HCT116 (cell line): Measurements from ENCODE around the gene DCAF17. TPM values are rescaled to one million over a fixed set of nuclear protein-coding genes. Genes with fewer than 3 reads are reported as not detected.
"Not testable (repeated sequence)": the region's sequence is repeated elsewhere in the genome, so short reads cannot be mapped to it uniquely, and the experiment has no call there.

Experiments used
- ATAC-seq: fragments of 200-7000 bp; cut with Tn5 transposase; 2 replicates; pipeline ENCODE4 v1.9.1; 2020; ENCODE audit warnings: mild to moderate bottlenecking, moderate library complexity
- BruUV-seq: library from RNA; stranded (reverse); fragments of 400-500 nt; replicated peaks from 2 replicates; lab custom pipeline; 2021; lab: Mats Ljungman, UMichigan
- CTCF ChIA-PET: fragments of 300-600 bp; sonication (Branson Sonifier 250); formaldehyde crosslinking; loops from one replicate; lab custom pipeline; 2021; ENCODE audit warnings: antibody characterized with exemption; lab: Charles Lee
- POLR2A ChIA-PET: fragments of 300-600, 350-600 bp; sonication (Branson Sonifier 250); formaldehyde crosslinking; loops from one replicate; lab custom pipeline; 2021; ENCODE audit warnings: antibody characterized with exemption; lab: Charles Lee
- RAD21 ChIA-PET, 2 experiments: fragments of 300-600 bp; sonication (Branson Sonifier 250); formaldehyde crosslinking; loops; one replicate each; lab custom pipeline; 2023; ENCODE audit warnings: low total read pairs in 2 of 2; ENCODE audit not compliant: uncharacterized antibody in 2 of 2, unreplicated experiment in 2 of 2, low non-redundant PET in 1 of 2; lab: Charles Lee
- DNase-seq: peaks from one replicate; pipeline ENCODE4 v3.0.0-alpha.2; 2010; ENCODE audit warnings: low read depth, low spot score
- H2AFZ ChIP-seq: fragments of 200-600 bp; shearing (Covaris generic), sonication (generic); 2 replicates; pipeline ENCODE4 v1.6.1; 2017; ENCODE audit warnings: low read depth, mixed run types, mixed read lengths, antibody characterized with exemption, low read length; ENCODE audit not compliant: poor library complexity, severe bottlenecking
- H3K27ac ChIP-seq: 2 replicates; pipeline ENCODE4 v1.5.1; 2012; ENCODE audit warnings: low read depth, low read length
- H3K27me3 ChIP-seq: fragments of 200-600 bp; sonication (generic); 2 replicates; pipeline ENCODE4 v1.6.1; 2016; ENCODE audit warnings: mixed run types, low read length, mixed read lengths; ENCODE audit not compliant: insufficient read depth
- H3K36me3 ChIP-seq, 2 experiments: fragments of 200-500 bp in 1 of 2; fragments of 200-600 bp in 1 of 2; sonication (Bioruptor generic) in 1 of 2; sonication (generic) in 1 of 2; 2 replicates each; pipeline versions ENCODE4 v1.5.1 to v1.6.1; 2014 to 2016; ENCODE audit warnings: low read length in 2 of 2, inconsistent platforms in 1 of 2, mixed read lengths in 1 of 2, mixed run types in 1 of 2; ENCODE audit not compliant: insufficient read depth in 2 of 2, control insufficient read depth in 1 of 2
- H3K4me1 ChIP-seq, 2 experiments: fragments of 200-600 bp in 1 of 2; sonication (generic) in 1 of 2; 2 replicates each; pipeline versions ENCODE4 v1.5.1 to v1.6.1; 2012 to 2017; ENCODE audit warnings: low read length in 2 of 2, inconsistent platforms in 1 of 2, mild to moderate bottlenecking in 1 of 2, mixed read lengths in 1 of 2, mixed run types in 1 of 2, moderate library complexity in 1 of 2; ENCODE audit not compliant: insufficient read depth in 2 of 2, control insufficient read depth in 1 of 2
- H3K4me2 ChIP-seq: fragments of 200-600 bp; sonication (generic); 2 replicates; pipeline ENCODE4 v1.6.1; 2017; ENCODE audit warnings: mixed run types, low read length, mixed read lengths
- H3K4me3 ChIP-seq, 2 experiments: fragments of 200-600 bp in 1 of 2; sonication (generic) in 1 of 2; replicated peaks in 1 of 2; 2 replicates each; pipeline ENCODE4 v1.5.1; 2011 to 2016; ENCODE audit warnings: low read length in 2 of 2, control low read depth in 1 of 2, low read depth in 1 of 2, mild to moderate bottlenecking in 1 of 2, mixed read lengths in 1 of 2, mixed run types in 1 of 2
- H3K79me2 ChIP-seq: fragments of 200-600 bp; sonication (generic); 2 replicates; pipeline ENCODE4 v1.6.1; 2017; ENCODE audit warnings: mild to moderate bottlenecking, mixed run types, low read length, moderate library complexity, mixed read lengths; ENCODE audit not compliant: insufficient read depth
- H3K9ac ChIP-seq: fragments of 200-600 bp; sonication (generic); 2 replicates; pipeline ENCODE4 v1.6.1; 2016; ENCODE audit warnings: low read length, mixed read lengths
- H3K9me2 ChIP-seq: fragments of 200-600 bp; sonication (generic), shearing (Covaris generic); 2 replicates; pipeline ENCODE4 v1.6.1; 2017; ENCODE audit warnings: mixed run types, mild to moderate bottlenecking, moderate library complexity; ENCODE audit not compliant: insufficient read depth
- H3K9me3 ChIP-seq, 2 experiments: fragments of 200-500 bp in 1 of 2; fragments of 200-600 bp in 1 of 2; sonication (Bioruptor generic) in 1 of 2; sonication (generic) in 1 of 2; 2 replicates each; pipeline ENCODE4 v1.6.1; 2014 to 2017; ENCODE audit warnings: low read length in 2 of 2, mixed read lengths in 2 of 2, inconsistent platforms in 1 of 2, low read depth in 1 of 2, mild to moderate bottlenecking in 1 of 2, mixed run types in 1 of 2, moderate library complexity in 1 of 2; ENCODE audit not compliant: control insufficient read depth in 1 of 2, insufficient read depth in 1 of 2
- H4K20me1 ChIP-seq: fragments of 200-600 bp; sonication (generic), shearing (Covaris generic); 2 replicates; pipeline ENCODE4 v1.6.1; 2017; ENCODE audit warnings: mixed run types, mild to moderate bottlenecking, moderate library complexity; ENCODE audit not compliant: insufficient read depth
- CEBPB ChIP-seq: IDR thresholded peaks from 2 replicates; pipeline ENCODE4 v1.6.1; 2012; ENCODE audit warnings: low read depth
- ELF1 ChIP-seq: IDR thresholded peaks from 2 replicates; pipeline ENCODE4 v1.6.1; 2012; ENCODE audit warnings: low read depth, borderline replicate concordance
- FOSL1 ChIP-seq: IDR thresholded peaks from 2 replicates; pipeline ENCODE4 v1.6.1; 2012; ENCODE audit warnings: low read depth
- JUND ChIP-seq: IDR thresholded peaks from 2 replicates; pipeline ENCODE4 v1.6.1; 2012
- POLR2A ChIP-seq: IDR thresholded peaks from 2 replicates; pipeline ENCODE4 v1.7.0; 2011; ENCODE audit warnings: borderline replicate concordance; ENCODE audit not compliant: insufficient read depth, insufficient read length; ENCODE audit errors: extremely low read depth
- POLR2AphosphoS5 ChIP-seq: IDR thresholded peaks from 2 replicates; pipeline ENCODE4 v1.6.1; 2011; ENCODE audit warnings: mild to moderate bottlenecking, low read depth, low read length, moderate library complexity
- SIN3A ChIP-seq: IDR thresholded peaks from 2 replicates; pipeline ENCODE4 v1.6.1; 2012; ENCODE audit warnings: low read depth
- YY1 ChIP-seq: IDR thresholded peaks from 2 replicates; pipeline ENCODE4 v1.6.1; 2011; ENCODE audit warnings: low read length, low read depth, moderate library complexity, mild to moderate bottlenecking; ENCODE audit not compliant: insufficient replicate concordance; ENCODE audit errors: extremely low read depth
- ZFX ChIP-seq: fragments of 450-650 bp; IDR thresholded peaks from 2 replicates; pipeline ENCODE4 v1.6.1; 2017
- ZNF274 ChIP-seq: fragments of 200-500 bp; sonication (Bioruptor generic); IDR thresholded peaks from 2 replicates; pipeline ENCODE4 v1.6.1; 2014; ENCODE audit warnings: mild to moderate bottlenecking, low read depth, low read length, inconsistent platforms
- intact Hi-C: fragments of 100-400 bp; cut with micrococcal nuclease; formaldehyde crosslinking; loops from 2 replicates; pipeline ENCODE4 v1.10.0; 2022
- total RNA-seq: library from RNA; stranded (reverse); gene quantifications from one replicate; pipeline ENCODE4 v1.2.1, GENCODE V29; 2021; ENCODE audit not compliant: unreplicated experiment
- TF ChIP-seq, protein P1 (sequence below): IDR thresholded peaks from 2 replicates; pipeline ENCODE4 v1.6.1; 2012

Gene DCAF17
- total RNA-seq, 1 experiment from 2014 or later, result 17.7 TPM

GRCh38 chr2:171492664-171493063, 58.6 kb downstream of the DCAF17 start:
- CTCF ChIA-PET, result no interaction called here
- POLR2A ChIA-PET, result no interaction called here
- no peak overlapping the region for H3K4me3 ChIP-seq
- no peaks in the 10 kb centered on the region for H3K27me3 ChIP-seq
- RAD21 ChIA-PET, result no interaction called here
- DNase-seq, result no peak
- no peak overlapping the region for H3K9ac ChIP-seq
- H3K27ac ChIP-seq, result no peak overlapping the region
- H3K9me3 ChIP-seq, result peaks cover 0 to 4% of the 10 kb centered on the region in 2 experiments; a peak in 1 of 4 replicates
- intact Hi-C loops, result no loop called here
- BruUV-seq, result no TSS peak
- TF ChIP-seq SIN3A, result no peak
- no peak for TF ChIP-seq POLR2AphosphoS5
- no peak for TF ChIP-seq YY1
- no peak for TF ChIP-seq FOSL1
- TF ChIP-seq POLR2A, result no peak
- no peak for TF ChIP-seq CEBPB
- no peak for TF ChIP-seq JUND
- TF ChIP-seq ZNF274, result no peak
- TF ChIP-seq, protein P1, sequence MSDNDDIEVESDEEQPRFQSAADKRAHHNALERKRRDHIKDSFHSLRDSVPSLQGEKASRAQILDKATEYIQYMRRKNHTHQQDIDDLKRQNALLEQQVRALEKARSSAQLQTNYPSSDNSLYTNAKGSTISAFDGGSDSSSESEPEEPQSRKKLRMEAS, result no peak
- no peak for TF ChIP-seq ELF1
- TF ChIP-seq ZFX, result no peak
- ATAC-seq, result no peak
- H3K36me3 ChIP-seq, result no peaks in the 10 kb centered on the region
- no peak overlapping the region for H2AFZ ChIP-seq
- no peaks in the 10 kb centered on the region for H4K20me1 ChIP-seq
- no peak overlapping the region for H3K4me2 ChIP-seq
- no peaks in the 10 kb centered on the region for H3K79me2 ChIP-seq
- H3K4me1 ChIP-seq, result no peaks in the 10 kb centered on the region
- no peaks in the 10 kb centered on the region for H3K9me2 ChIP-seq

GRCh38 chr2:171497664-171498063, 63.6 kb downstream of the DCAF17 start:
- H3K9me3 ChIP-seq, BruUV-seq, H3K36me3 ChIP-seq, POLR2A ChIA-PET, H3K4me3 ChIP-seq, H3K4me1 ChIP-seq, DNase-seq, H3K9ac ChIP-seq, CTCF ChIA-PET, H3K79me2 ChIP-seq, H4K20me1 ChIP-seq, H3K27ac ChIP-seq, intact Hi-C loops, RAD21 ChIA-PET, H3K9me2 ChIP-seq, ATAC-seq, H3K27me3 ChIP-seq, H2AFZ ChIP-seq, H3K4me2 ChIP-seq: not testable (repeated sequence)
